ENCODE results near the gene PTRH1.
"Not testable (repeated sequence)": the region's sequence is repeated elsewhere in the genome, so short reads cannot be mapped to it uniquely, and the experiment has no call there.

Gene PTRH1

GRCh38 chr9:127715470-127716337 is at the start of gene PTRH1, which contains the start of gene TTC16:
TSS of gene PTRH1 (minus strand) at chr9:127715663. CDS start at chr9:127715639, 24 bp downstream.
TSS of gene TTC16 (plus strand) at chr9:127716079. CDS start at chr9:127716146, 67 bp downstream.
- DNase-seq = peak; percentile 96

- DNase-seq = no peak
These were observed 48.5 kb upstream of the PTRH1 start for GRCh38 chr9:127763918-127764384.

- no peak for DNase-seq
These were observed 46.7 kb upstream of the PTRH1 start for GRCh38 chr9:127762111-127762676.

- no peak for DNase-seq
These were observed 46.1 kb upstream of the PTRH1 start for GRCh38 chr9:127761491-127761956.

- no peak for DNase-seq
These were observed 45.6 kb upstream of the PTRH1 start for GRCh38 chr9:127761061-127761460.

- no peak for DNase-seq
These were observed 43.4 kb upstream of the PTRH1 start for GRCh38 chr9:127758843-127759242.

- DNase-seq = not testable (repeated sequence)
These were observed 41.3 kb upstream of the PTRH1 start for GRCh38 chr9:127756776-127757175.

GRCh38 chr9:127756233-127756632 is 40.8 kb upstream of the PTRH1 start:
- no peak for DNase-seq

- no peak for DNase-seq
These were observed 39.9 kb upstream of the PTRH1 start for GRCh38 chr9:127755061-127756060.

- DNase-seq = no peak
These were observed 38.9 kb upstream of the PTRH1 start for GRCh38 chr9:127754099-127755060.

- DNase-seq = no peak
These were observed 38.2 kb upstream of the PTRH1 start for GRCh38 chr9:127753622-127754021.

- DNase-seq = no peak
These were observed 37.7 kb upstream of the PTRH1 start for GRCh38 chr9:127753148-127753547.

GRCh38 chr9:127751269-127752054 is 36.0 kb upstream of the PTRH1 start:
- DNase-seq = peak; percentile 22

- DNase-seq = no peak
These were observed 33.8 kb upstream of the PTRH1 start for GRCh38 chr9:127749090-127749787.

- no peak for DNase-seq
These were observed 31.6 kb upstream of the PTRH1 start for GRCh38 chr9:127746959-127747569.

- DNase-seq = no peak
These were observed 29.1 kb upstream of the PTRH1 start for GRCh38 chr9:127744398-127745110.

- peak; percentile 38 for DNase-seq
These were observed 27.1 kb upstream of the PTRH1 start for GRCh38 chr9:127742435-127743088.

- no peak for DNase-seq
These were observed 26.5 kb upstream of the PTRH1 start for GRCh38 chr9:127741831-127742434.

Measured in kidney glomerular epithelial cell (primary cell).